Right lobe of liver (tissue), 6 donors: ENCODE data around the gene NDUFA3. TPM values are rescaled to one million over a fixed set of nuclear protein-coding genes. Genes with fewer than 3 reads are reported as not detected.

Experiments used
- ATAC-seq, 4 donors: fragments of 200-7000 bp; cut with Tn5 transposase; one replicate each; pipeline ENCODE4 v1.9.1; 2020; ENCODE audit warnings: mild to moderate bottlenecking in 4 of 4, moderate library complexity in 4 of 4
- DNase-seq, 3 donors: peaks; one replicate each; pipeline ENCODE4 v3.0.0-alpha.2; 2020
- H3K27ac ChIP-seq, 3 donors: fragments of 200-600 bp; one replicate each; pipeline ENCODE4 v1.8.0; 2022
- H3K27me3 ChIP-seq, 2 donors: fragments of 200-600 bp; one replicate each; pipeline ENCODE4 v1.8.0; 2022
- H3K36me3 ChIP-seq, 4 donors: fragments of 200-600 bp; sonication (generic) in 1 of 4; one replicate each; pipeline versions ENCODE4 v1.5.1 to v1.8.0; 2017 to 2022; ENCODE audit warnings: control low read depth in 1 of 4
- H3K4me1 ChIP-seq, 4 donors: fragments of 200-600 bp; sonication (generic) in 1 of 4; one replicate each; pipeline versions ENCODE4 v1.5.1 to v1.8.0; 2017 to 2022; ENCODE audit warnings: control low read depth in 1 of 4
- H3K4me3 ChIP-seq, 3 donors: fragments of 200-600 bp; one replicate each; pipeline ENCODE4 v1.8.0; 2022
- H3K9me3 ChIP-seq, 4 donors: fragments of 200-600 bp; sonication (generic) in 1 of 4; one replicate each; pipeline versions ENCODE4 v1.5.1 to v1.8.0; 2017 to 2022; ENCODE audit warnings: control low read depth in 1 of 4
- POLR2A ChIP-seq: fragments of 450-650 bp; IDR thresholded peaks from one replicate; pipeline ENCODE4 v1.6.1; 2017; ENCODE audit warnings: antibody characterized with exemption, mild to moderate bottlenecking
- WGBS: methylation state at CpG from one replicate; pipeline ENCODE4 v1.1.6; 2018; ENCODE audit warnings: low coverage, low lambda C conversion rate; ENCODE audit not compliant: insufficient coverage; ENCODE audit errors: missing lambda C conversion rate; 5-methylcytosine and 5-hydroxymethylcytosine counted together
- intact Hi-C, 2 donors: fragments of 100-400 bp; cut with DNase I; formaldehyde crosslinking; loops; one replicate each; pipeline versions ENCODE4 v1.11.2 to v1.14.1; 2022
- total RNA-seq, 6 experiments: library from RNA; depleted of rRNA in 2 of 6; stranded (reverse); fragments of >200 nt in 2 of 6; fragmentation: NEBNext Ultra II Directional in 3 of 6; extraction: Animal tissue kit (Norgen Biotek cat#: 25700) in 3 of 6; gene quantifications; one replicate each; pipeline versions ENCODE4 v1.1.0 to v1.2.4, GENCODE V29; 2016 to 2023
- TF ChIP-seq, protein P1 (sequence below), 4 donors: fragments of 200-600 bp in 3 of 4; fragments of 450-650 bp in 1 of 4; IDR thresholded peaks; one replicate each; pipeline versions ENCODE4 v1.5.1 to v1.8.0; 2016 to 2022; ENCODE audit warnings: antibody characterized with exemption in 4 of 4, mild to moderate bottlenecking in 2 of 4
- donor health status: DM: no; HTN: yes; CAD: no.
- donor health status: DM: no; HTN: no; CAD: no.
- donor health status: DM: no; HTN: no; CAD: no.
- donor health status: DM: no; HTN: yes; CAD: no.
- donor health status: DM: no; HTN: yes; CAD: no.

The NDUFA3 gene
- total RNA-seq, 6 experiments from 2014 or later, result 29.2 to 77.3 (median 70.1) TPM

DNA sequence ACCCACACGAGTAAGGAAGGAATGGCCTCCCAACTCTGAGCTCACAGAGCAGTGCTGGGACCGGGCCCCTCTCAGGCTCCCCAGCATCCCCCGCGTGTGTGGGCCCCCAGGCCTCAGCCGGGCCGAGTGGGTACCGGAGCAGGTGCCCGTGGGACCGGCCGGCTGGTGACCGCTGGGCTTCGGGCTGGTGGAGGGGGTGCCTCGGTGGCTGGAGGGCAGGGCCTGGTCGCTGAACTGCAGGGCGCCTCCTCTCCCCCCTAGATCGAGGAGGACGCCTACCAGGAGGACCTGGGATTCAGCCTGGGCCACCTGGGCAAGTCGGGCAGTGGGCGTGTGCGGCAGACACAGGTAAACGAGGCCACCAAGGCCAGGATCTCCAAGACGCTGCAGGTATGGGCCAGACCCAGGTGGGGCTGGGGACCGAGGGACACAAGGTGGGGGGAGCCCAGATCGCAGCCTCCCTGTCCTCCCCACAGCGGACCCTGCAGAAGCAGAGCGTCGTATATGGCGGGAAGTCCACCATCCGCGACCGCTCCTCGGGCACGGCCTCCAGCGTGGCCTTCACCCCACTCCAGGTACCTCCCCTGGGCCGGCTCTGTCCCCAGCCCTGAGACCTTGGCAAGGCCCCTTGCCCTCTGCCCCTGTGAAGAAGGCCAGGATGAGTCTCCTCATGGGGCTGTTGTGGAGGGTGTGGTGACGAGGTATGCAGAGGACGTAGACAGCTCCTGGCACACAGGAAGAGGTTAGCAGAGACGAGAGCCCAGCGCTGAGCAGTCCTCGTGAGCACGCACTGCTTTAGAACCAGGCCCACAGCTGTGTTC is 26.4 kb downstream of the NDUFA3 start:
- H3K4me1 ChIP-seq, result no peaks in the 10 kb centered on the region
- H3K4me3 ChIP-seq, result no peak overlapping the region
- H3K9me3 ChIP-seq, result no peaks in the 10 kb centered on the region
- no peak overlapping the region for H3K27ac ChIP-seq
- peak in 1 of 4 donors; percentile 6 for ATAC-seq
- WGBS, result 80% methylated on average over 2 of the region's 41 CpGs
- intact Hi-C loops, result no loop called here
- DNase-seq, result no peak
- TF ChIP-seq POLR2A, result no peak
- TF ChIP-seq, protein P1, sequence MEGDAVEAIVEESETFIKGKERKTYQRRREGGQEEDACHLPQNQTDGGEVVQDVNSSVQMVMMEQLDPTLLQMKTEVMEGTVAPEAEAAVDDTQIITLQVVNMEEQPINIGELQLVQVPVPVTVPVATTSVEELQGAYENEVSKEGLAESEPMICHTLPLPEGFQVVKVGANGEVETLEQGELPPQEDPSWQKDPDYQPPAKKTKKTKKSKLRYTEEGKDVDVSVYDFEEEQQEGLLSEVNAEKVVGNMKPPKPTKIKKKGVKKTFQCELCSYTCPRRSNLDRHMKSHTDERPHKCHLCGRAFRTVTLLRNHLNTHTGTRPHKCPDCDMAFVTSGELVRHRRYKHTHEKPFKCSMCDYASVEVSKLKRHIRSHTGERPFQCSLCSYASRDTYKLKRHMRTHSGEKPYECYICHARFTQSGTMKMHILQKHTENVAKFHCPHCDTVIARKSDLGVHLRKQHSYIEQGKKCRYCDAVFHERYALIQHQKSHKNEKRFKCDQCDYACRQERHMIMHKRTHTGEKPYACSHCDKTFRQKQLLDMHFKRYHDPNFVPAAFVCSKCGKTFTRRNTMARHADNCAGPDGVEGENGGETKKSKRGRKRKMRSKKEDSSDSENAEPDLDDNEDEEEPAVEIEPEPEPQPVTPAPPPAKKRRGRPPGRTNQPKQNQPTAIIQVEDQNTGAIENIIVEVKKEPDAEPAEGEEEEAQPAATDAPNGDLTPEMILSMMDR (IDR thresholded peaks at IDR 0.05), result no peak
- H3K36me3 ChIP-seq, result peaks cover 0 to 64% (median 23%) of the 10 kb centered on the region in 4 donors
- no peaks in the 10 kb centered on the region for H3K27me3 ChIP-seq

DNA sequence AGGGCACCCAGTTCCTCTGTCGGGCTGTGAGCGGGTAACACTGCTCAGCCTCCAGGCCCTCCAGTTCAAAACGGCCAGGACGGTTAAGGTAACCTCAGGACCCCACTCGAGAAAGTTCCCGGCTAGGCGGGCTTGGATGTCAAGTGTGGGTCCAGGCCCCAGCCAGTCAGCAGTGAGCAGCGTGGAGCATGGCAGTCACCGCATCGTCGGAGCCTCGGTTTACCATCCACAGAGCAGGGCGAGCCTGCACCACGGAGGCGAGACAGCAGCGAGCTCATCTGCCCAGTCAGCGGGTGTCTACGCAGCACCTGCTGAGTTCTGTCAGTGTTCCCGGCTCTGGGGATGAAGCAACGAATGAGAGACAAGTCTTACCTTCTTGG is 27.0 kb downstream of the NDUFA3 start:
- no CpG with 5 or more reads among the region's 20 CpGs for WGBS
- DNase-seq, result no peak
- H3K4me1 ChIP-seq, result no peaks in the 10 kb centered on the region
- H3K27ac ChIP-seq, result no peak overlapping the region
- ATAC-seq, result no peak
- H3K4me3 ChIP-seq, result no peak overlapping the region
- intact Hi-C loops, result no loop called here
- no peaks in the 10 kb centered on the region for H3K9me3 ChIP-seq
- TF ChIP-seq, protein P1 (IDR thresholded peaks at IDR 0.05), result no peak
- no peak for TF ChIP-seq POLR2A
- H3K27me3 ChIP-seq, result no peaks in the 10 kb centered on the region
- peaks cover 0 to 58% (median 21%) of the 10 kb centered on the region in 4 donors for H3K36me3 ChIP-seq

DNA sequence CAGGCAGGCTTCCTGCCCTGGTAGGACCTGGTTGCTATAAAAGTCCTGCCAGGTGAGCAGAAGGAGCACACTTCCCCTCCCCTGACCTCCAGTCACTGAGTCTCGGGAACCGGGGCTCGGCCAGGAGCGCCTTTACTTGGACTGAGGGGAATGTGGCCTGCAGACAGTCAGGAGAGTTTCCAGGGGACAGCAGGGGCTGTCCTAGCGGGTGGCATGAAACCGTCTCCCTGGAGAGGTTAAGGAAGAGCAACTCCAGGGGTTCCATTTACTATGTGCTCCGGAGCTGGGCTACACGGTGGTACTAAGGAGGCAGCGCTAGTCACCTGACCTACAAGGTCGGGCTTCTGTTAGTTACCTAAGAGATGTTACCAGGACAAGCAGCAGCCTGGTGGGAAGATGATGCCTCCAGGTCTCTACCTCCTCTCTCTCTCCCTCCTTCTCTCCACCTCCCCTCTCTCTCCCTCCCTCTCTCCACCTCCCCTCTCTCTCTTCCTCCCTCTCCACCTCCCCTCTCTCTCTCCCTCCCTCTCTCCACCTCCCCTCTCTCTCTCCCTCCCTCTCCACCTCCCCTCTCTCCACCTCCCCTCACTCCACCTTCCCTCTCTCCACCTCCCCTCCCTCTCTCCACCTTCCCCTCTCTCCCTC is 30.8 kb downstream of the NDUFA3 start:
- H3K36me3 ChIP-seq, result peaks cover 0 to 23% (median 7%) of the 10 kb centered on the region in 4 donors
- intact Hi-C loops, result no loop called here

DNA sequence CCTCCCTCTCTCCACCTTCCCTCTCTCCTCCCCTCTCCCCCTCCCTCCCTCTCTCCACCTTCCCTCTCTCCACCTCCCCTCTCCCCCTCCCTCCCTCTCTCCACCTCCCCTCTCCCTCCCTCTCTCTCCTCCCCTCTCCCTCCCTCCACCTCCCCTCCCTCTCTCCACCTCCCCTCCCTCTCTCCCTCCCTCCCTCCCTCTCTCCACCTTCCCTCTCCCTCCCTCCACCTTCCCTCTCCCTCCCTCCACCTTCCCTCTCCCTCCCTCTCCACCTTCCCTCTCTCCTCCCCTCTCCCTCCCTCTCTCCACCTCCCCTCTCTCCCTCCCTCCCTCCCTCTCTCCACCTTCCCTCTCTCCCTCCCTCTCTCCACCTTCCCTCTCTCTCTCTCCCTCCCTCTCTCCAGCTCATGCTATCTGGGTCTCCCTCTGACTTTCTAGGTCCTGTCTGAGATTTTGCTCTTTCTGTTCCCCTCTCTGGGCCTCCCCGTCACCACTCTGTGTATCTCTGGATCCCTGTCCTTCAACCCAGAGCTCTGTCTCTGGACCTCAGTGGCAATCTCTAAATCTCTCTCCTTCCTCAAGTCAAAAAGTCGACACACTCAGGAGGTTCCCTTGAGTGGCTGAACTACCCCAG is 31.4 kb downstream of the NDUFA3 start:
- Histone ChIP-seq H3K4me3 (no peak overlapping the region), H3K36me3 (peaks cover 0 to 17% (median 5%) of the 10 kb centered on the region in 4 donors), H3K4me1 (peaks cover 0 to 16% (median 5%) of the 10 kb centered on the region in 4 donors), H3K27ac (no peak overlapping the region), H3K27me3 (no peaks in the 10 kb centered on the region), H3K9me3 (no peaks in the 10 kb centered on the region)
- TF ChIP-seq, protein P1 (IDR thresholded peaks at IDR 0.05), result no peak
- no peak for TF ChIP-seq POLR2A
- 71% methylated on average over 2 of the region's 2 CpGs for WGBS
- intact Hi-C loops, result no loop called here
- DNase-seq, result no peak
- no peak for ATAC-seq

More for the DNA sequence above, 30.8 kb downstream of the NDUFA3 start:
- Histone ChIP-seq H3K27ac (no peak overlapping the region), H3K9me3 (no peaks in the 10 kb centered on the region), H3K4me1 (peaks cover 0 to 10% (median 3%) of the 10 kb centered on the region in 4 donors), H3K27me3 (no peaks in the 10 kb centered on the region), H3K4me3 (no peak overlapping the region)
- ATAC-seq (no peak), DNase-seq (peak in 2 of 3 donors; percentile 45 to 70)
- TF ChIP-seq POLR2A, result no peak
- TF ChIP-seq, protein P1 (IDR thresholded peaks at IDR 0.05), result no peak
- 81% methylated on average over 7 of the region's 10 CpGs for WGBS
